Measurements from ENCODE around the gene GORASP2.

GORASP2 gene

DNA sequence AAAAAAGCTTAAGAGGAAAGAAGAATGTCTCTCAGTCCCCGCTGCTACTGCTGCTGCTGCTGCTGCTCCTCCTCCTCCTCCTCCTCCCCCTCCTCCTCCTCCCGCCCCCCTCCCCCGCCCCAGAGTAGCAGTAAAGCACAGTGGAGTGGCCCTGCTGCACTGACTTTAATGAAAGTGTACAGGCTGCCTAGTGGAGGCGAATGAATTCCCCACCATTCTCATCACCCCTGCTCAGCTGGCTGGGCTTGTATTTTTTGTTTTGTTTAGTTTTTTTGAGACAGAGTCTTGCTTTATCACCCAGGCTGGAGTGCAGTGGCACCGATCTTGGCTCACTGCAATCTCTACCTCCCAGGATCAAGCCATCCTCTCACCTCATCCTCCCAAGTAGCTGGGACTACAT lies 34.3 kb downstream of the GORASP2 start:
- TF ChIP-seq ESRRG (CRISPR knock-in tag; IDR thresholded peaks at IDR 0.05) (no peak), ZNF565 (CRISPR knock-in tag; conservative IDR thresholded peaks at IDR 0.05; ENCODE audit: low read depth) (no peak), SNAI2 (CRISPR knock-in tag; IDR thresholded peaks at IDR 0.05) (no peak), RARB (CRISPR knock-in tag; IDR thresholded peaks at IDR 0.05) (no peak), ISL1 (CRISPR knock-in tag; IDR thresholded peaks at IDR 0.05) (no peak)
- TF ChIP-seq, protein P1, sequence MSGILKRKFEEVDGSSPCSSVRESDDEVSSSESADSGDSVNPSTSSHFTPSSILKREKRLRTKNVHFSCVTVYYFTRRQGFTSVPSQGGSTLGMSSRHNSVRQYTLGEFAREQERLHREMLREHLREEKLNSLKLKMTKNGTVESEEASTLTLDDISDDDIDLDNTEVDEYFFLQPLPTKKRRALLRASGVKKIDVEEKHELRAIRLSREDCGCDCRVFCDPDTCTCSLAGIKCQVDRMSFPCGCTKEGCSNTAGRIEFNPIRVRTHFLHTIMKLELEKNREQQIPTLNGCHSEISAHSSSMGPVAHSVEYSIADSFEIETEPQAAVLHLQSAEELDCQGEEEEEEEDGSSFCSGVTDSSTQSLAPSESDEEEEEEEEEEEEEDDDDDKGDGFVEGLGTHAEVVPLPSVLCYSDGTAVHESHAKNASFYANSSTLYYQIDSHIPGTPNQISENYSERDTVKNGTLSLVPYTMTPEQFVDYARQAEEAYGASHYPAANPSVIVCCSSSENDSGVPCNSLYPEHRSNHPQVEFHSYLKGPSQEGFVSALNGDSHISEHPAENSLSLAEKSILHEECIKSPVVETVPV (CRISPR knock-in tag; IDR thresholded peaks at IDR 0.05): no peak
- ATAC-seq: no peak

DNA sequence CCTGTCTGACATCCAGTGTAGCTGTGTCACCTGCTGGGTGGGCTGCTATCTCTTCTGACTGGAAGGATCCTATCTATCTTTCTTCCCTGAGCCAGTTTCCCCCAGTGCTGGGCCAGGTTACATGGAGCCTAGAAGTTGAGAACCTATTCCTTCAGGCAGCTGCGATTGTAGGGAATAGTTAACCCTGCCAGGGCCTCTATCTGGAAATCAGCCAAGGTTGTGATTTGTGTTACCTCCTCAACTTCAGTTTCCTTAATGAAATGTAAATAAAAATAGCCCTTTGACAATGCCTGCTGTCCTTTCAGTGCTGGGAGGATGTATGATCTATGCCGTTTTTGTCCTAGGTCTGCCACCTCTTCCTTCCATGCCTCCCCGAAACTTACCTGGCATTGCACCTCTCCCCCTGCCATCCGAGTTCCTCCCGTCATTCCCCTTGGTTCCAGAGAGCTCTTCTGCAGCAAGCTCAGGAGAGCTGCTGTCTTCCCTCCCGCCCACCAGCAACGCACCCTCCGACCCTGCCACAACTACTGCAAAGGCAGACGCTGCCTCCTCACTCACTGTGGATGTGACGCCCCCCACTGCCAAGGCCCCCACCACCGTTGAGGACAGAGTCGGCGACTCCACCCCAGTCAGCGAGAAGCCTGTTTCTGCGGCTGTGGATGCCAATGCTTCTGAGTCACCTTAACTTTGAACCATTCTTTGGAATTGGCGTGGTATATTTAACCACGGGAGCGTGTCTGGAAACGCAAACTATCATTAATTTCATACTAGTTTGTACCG lies 36.6 kb downstream of the GORASP2 start:
- peak; percentile 34 for ATAC-seq
- TF ChIP-seq ZFP3 (CRISPR knock-in tag; IDR thresholded peaks at IDR 0.05) (no peak), OSR1 (CRISPR knock-in tag; IDR thresholded peaks at IDR 0.05) (no peak), GLIS3 (CRISPR knock-in tag; IDR thresholded peaks at IDR 0.05) (no peak), ARNTL (CRISPR knock-in tag; IDR thresholded peaks at IDR 0.05; ENCODE audit: borderline replicate concordance, low read depth) (no peak), ZFP30 (CRISPR knock-in tag; IDR thresholded peaks at IDR 0.05) (no peak), SNAI2 (CRISPR knock-in tag; IDR thresholded peaks at IDR 0.05) (no peak), TOX (CRISPR knock-in tag; IDR thresholded peaks at IDR 0.05; ENCODE audit: borderline replicate concordance) (no peak), PPARA (CRISPR knock-in tag; IDR thresholded peaks at IDR 0.05; ENCODE audit: borderline replicate concordance) (no peak), CSDC2 (CRISPR knock-in tag; IDR thresholded peaks at IDR 0.05) (no peak), ISL1 (CRISPR knock-in tag; IDR thresholded peaks at IDR 0.05) (no peak), ZC3H10 (CRISPR knock-in tag; IDR thresholded peaks at IDR 0.05) (no peak), TCF4 (CRISPR knock-in tag; IDR thresholded peaks at IDR 0.05; ENCODE audit: borderline replicate concordance) (no peak), ZNF565 (CRISPR knock-in tag; conservative IDR thresholded peaks at IDR 0.05; ENCODE audit: low read depth) (no peak), ESRRG (CRISPR knock-in tag; IDR thresholded peaks at IDR 0.05) (no peak), ZNF8 (CRISPR knock-in tag; IDR thresholded peaks at IDR 0.05) (no peak)
- TF ChIP-seq, protein P2, sequence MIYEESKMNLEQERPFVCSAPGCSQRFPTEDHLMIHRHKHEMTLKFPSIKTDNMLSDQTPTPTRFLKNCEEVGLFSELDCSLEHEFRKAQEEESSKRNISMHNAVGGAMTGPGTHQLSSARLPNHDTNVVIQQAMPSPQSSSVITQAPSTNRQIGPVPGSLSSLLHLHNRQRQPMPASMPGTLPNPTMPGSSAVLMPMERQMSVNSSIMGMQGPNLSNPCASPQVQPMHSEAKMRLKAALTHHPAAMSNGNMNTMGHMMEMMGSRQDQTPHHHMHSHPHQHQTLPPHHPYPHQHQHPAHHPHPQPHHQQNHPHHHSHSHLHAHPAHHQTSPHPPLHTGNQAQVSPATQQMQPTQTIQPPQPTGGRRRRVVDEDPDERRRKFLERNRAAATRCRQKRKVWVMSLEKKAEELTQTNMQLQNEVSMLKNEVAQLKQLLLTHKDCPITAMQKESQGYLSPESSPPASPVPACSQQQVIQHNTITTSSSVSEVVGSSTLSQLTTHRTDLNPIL (CRISPR knock-in tag; IDR thresholded peaks at IDR 0.05; ENCODE audit: low read depth): no peak
- TF ChIP-seq, protein P1 (CRISPR knock-in tag; IDR thresholded peaks at IDR 0.05): no peak
- TF ChIP-seq, protein P3, sequence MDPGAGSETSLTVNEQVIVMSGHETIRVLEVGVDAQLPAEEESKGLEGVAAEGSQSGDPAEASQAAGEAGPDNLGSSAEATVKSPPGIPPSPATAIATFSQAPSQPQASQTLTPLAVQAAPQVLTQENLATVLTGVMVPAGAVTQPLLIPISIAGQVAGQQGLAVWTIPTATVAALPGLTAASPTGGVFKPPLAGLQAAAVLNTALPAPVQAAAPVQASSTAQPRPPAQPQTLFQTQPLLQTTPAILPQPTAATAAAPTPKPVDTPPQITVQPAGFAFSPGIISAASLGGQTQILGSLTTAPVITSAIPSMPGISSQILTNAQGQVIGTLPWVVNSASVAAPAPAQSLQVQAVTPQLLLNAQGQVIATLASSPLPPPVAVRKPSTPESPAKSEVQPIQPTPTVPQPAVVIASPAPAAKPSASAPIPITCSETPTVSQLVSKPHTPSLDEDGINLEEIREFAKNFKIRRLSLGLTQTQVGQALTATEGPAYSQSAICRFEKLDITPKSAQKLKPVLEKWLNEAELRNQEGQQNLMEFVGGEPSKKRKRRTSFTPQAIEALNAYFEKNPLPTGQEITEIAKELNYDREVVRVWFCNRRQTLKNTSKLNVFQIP (CRISPR knock-in tag; IDR thresholded peaks at IDR 0.05; ENCODE audit: borderline replicate concordance, low read depth): no peak

DNA sequence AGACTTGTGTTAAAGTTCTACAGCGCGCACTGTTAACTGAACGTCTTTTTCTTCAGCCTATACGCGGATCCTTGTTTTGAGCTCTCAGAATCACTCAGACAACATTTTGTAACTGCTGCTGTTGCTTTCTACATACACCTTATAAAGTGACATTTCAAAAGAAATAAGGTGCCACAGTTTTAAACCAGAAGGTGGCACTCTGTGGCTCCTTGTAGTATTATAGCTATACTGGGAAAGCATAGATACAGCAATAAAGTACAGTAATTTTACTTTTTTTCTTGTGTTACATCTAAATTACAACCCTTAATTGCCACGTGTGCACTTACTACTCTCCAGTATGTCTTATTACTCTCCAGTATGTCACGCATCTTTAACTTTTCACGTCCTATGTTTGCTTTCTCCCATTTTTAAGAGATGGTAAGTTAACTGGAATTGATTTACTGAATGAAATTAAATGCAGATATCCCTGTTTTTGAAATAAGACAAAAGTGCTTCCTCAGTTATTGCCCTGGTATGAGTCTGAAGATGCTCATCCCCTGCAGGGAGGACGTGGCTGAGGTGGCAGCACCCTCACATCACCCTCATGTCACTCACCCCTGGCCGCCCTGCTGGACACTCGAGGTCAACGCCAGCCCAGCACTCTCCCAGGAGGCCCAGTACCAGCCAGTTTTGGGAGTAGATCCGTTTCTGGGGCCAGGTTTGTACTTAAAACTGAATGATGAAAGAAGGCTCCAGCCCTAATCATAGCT lies 37.8 kb downstream of the GORASP2 start:
- ATAC-seq: peak; percentile 68
- no peak for TF ChIP-seq ZNF565 (CRISPR knock-in tag; conservative IDR thresholded peaks at IDR 0.05; ENCODE audit: low read depth)
- TF ChIP-seq GLIS3 (CRISPR knock-in tag; IDR thresholded peaks at IDR 0.05): no peak
- no peak for TF ChIP-seq ZFP3 (CRISPR knock-in tag; IDR thresholded peaks at IDR 0.05)

DNA sequence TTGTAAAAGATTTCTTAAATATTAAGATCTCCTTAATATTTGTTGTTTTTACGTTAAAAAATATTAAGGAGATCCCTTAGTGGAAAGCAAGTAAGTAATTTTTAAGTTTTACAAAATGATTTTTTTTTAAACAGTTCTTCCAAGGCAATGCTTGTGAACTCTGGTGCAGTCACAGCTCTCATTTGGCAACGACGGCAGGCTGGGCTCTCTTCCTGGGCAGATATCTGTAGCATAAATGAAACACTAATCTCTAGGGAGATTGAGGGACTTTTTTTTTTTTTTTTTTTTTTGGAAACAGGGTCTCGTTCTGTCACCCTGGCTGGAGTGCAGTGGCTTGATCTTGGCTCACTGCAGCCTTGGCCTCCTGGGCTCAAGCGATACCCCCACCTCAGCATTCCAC lies 38.5 kb downstream of the GORASP2 start:
- no peak for ATAC-seq
- TF ChIP-seq ZNF8 (CRISPR knock-in tag; IDR thresholded peaks at IDR 0.05) (no peak), SNAI2 (CRISPR knock-in tag; IDR thresholded peaks at IDR 0.05) (no peak), ZFP30 (CRISPR knock-in tag; IDR thresholded peaks at IDR 0.05) (no peak), CSDC2 (CRISPR knock-in tag; IDR thresholded peaks at IDR 0.05) (no peak), RARB (CRISPR knock-in tag; IDR thresholded peaks at IDR 0.05) (no peak)
- TF ChIP-seq, protein P3 (CRISPR knock-in tag; IDR thresholded peaks at IDR 0.05; ENCODE audit: borderline replicate concordance, low read depth): no peak
- TF ChIP-seq, protein P1 (CRISPR knock-in tag; IDR thresholded peaks at IDR 0.05): no peak
